Neural crest cell (in vitro differentiated cells): ENCODE measurements around the gene TPGS1. TPM values are rescaled to one million over a fixed set of nuclear protein-coding genes. Genes with fewer than 3 reads are reported as not detected.

Source experiments
- DNase-seq: peaks from one replicate; pipeline ENCODE4 v3.0.0; 2021; ENCODE audit warnings: low read depth, mixed read lengths, low spot score
- H3K27ac Mint-ChIP-seq: one replicate; pipeline ENCODE4 v1.8.0; 2021; ENCODE audit warnings: mild to moderate bottlenecking, mixed read lengths; ENCODE audit not compliant: unreplicated experiment
- H3K27me3 Mint-ChIP-seq: 2 replicates; pipeline ENCODE4 v1.8.0; 2021; ENCODE audit warnings: low read depth, mild to moderate bottlenecking, mixed read lengths
- H3K36me3 Mint-ChIP-seq: 2 replicates; pipeline ENCODE4 v1.8.0; 2021; ENCODE audit warnings: low read depth, mild to moderate bottlenecking, mixed read lengths
- H3K4me1 Mint-ChIP-seq: 2 replicates; pipeline ENCODE4 v1.8.0; 2021; ENCODE audit warnings: mixed read lengths
- H3K4me3 Mint-ChIP-seq: one replicate; pipeline ENCODE4 v1.8.0; 2021; ENCODE audit warnings: mild to moderate bottlenecking, mixed read lengths
- H3K9me3 Mint-ChIP-seq: 2 replicates; pipeline ENCODE4 v1.8.0; 2021; ENCODE audit warnings: mixed read lengths
- total RNA-seq: library from RNA; stranded (reverse); gene quantifications from 2 replicates; pipeline ENCODE4 v1.2.1, GENCODE V29; 2021
- TF ChIP-seq, protein P1 (sequence below): fragments of 200-600 bp; sonication (generic); conservative IDR thresholded peaks from 2 replicates; pipeline ENCODE4 v1.5.0; 2021; ENCODE audit warnings: antibody characterized with exemption, mild to moderate bottlenecking

Gene TPGS1
- total RNA-seq, 1 donor from 2014 or later = 22.3 TPM

DNA sequence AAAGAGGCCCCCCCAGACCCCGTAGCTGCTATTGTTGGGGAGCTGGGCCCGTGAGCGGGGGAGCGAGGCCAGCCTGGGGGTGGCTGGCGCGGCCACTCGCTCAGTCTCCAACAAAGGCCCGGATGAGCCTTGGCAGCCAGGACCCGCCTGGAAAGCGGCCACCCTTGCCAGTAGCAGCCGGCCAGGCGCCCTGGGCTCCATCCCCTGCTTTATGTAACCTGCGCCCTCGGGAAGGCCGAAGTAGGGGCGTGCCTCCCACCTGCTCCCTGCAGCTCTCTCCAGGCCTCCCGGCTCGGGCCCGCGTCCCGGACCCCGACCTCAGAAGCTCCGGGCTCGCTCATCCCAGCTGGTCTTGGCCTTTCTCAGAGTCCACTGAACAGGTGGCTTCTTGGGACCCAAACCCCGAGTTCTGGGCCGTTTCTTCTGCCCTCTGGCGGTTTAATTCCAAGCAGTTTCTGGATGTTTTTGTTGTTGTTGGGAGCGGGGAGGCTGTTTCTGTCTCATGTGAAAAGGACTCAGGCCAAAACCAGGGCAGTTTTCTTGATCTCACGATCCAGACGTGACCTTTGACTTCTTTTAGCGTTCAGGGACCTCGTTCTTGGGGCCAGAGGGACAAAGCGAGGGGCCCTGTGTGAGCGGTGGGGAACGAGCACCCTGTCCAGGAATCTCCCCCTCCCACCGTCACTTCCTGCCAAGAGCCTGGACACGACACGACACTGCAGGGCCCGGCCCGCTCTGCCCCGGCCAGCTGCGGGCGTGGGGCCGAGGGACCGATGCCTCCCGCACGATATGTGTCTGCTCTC lies 25.5 kb downstream of the TPGS1 start:
- Mint-ChIP-seq H3K36me3 (no peaks in the 10 kb centered on the region), H3K4me1 (peaks cover 10% of the 10 kb centered on the region), H3K4me3 (peak overlapping the region; percentile 91), H3K9me3 (no peaks in the 10 kb centered on the region), H3K27ac (peak overlapping the region; percentile 46), H3K27me3 (no peaks in the 10 kb centered on the region)
- DNase-seq = peak; percentile 57
- TF ChIP-seq, protein P1, sequence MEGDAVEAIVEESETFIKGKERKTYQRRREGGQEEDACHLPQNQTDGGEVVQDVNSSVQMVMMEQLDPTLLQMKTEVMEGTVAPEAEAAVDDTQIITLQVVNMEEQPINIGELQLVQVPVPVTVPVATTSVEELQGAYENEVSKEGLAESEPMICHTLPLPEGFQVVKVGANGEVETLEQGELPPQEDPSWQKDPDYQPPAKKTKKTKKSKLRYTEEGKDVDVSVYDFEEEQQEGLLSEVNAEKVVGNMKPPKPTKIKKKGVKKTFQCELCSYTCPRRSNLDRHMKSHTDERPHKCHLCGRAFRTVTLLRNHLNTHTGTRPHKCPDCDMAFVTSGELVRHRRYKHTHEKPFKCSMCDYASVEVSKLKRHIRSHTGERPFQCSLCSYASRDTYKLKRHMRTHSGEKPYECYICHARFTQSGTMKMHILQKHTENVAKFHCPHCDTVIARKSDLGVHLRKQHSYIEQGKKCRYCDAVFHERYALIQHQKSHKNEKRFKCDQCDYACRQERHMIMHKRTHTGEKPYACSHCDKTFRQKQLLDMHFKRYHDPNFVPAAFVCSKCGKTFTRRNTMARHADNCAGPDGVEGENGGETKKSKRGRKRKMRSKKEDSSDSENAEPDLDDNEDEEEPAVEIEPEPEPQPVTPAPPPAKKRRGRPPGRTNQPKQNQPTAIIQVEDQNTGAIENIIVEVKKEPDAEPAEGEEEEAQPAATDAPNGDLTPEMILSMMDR = peak; percentile 62

DNA sequence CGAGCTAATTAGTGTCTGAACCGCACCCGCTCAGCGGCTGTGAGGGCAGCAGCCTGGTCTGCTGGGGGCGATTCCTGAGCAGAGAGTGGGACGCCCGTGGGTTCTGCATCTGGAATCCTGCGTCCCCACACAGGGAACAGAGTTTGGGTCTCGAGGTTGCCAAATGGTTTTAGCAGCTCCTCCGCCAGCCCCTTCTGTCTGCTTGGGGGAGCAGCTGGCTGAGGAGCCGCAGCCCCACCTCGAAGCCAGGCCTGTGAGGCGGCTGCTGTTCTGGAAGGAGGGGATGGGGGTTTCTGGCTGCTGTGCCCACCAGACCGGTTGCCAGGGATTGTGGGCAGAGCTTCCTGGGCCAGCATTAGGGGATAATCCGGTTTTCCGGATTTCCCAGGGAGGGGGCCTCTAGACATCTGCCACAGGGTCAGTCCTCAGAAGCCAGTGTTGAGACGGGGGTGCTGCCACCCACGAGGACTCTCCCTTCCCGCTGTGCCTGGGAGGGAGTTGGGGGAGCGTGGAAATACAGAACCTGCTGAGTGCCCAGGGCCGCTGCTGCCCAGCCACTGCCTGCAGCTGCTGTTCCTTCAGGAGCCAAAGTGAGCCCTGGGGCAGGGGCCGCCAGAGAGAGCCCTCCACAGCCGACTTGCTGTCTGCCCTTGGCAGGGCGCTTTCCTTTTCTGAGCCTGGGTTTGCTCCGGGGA lies 26.2 kb downstream of the TPGS1 start:
- DNase-seq = no peak
- H3K27me3 Mint-ChIP-seq = no peaks in the 10 kb centered on the region
- peak overlapping the region; percentile 91 for H3K4me3 Mint-ChIP-seq
- TF ChIP-seq, protein P1 = no peak
- H3K36me3 Mint-ChIP-seq = no peaks in the 10 kb centered on the region
- no peaks in the 10 kb centered on the region for H3K9me3 Mint-ChIP-seq
- H3K4me1 Mint-ChIP-seq = peaks cover 6% of the 10 kb centered on the region
- no peak overlapping the region for H3K27ac Mint-ChIP-seq

- no peak overlapping the region for H3K27ac Mint-ChIP-seq
- H3K4me3 Mint-ChIP-seq = peak overlapping the region; percentile 47
- TF ChIP-seq, protein P1 = no peak
These were observed 26.8 kb downstream of the TPGS1 start for GRCh38 chr19:534088-534487.

GRCh38 chr19:535017-535835 lies 27.9 kb downstream of the TPGS1 start:
- Mint-ChIP-seq H3K4me1 (peaks cover 5% of the 10 kb centered on the region), H3K36me3 (no peaks in the 10 kb centered on the region), H3K9me3 (no peaks in the 10 kb centered on the region), H3K27ac (no peak overlapping the region), H3K4me3 (no peak overlapping the region), H3K27me3 (no peaks in the 10 kb centered on the region)
- DNase-seq = no peak
- TF ChIP-seq, protein P1 = no peak

More at GRCh38 chr19:534088-534487, 26.8 kb downstream of the TPGS1 start:
- Mint-ChIP-seq H3K4me1 (peaks cover 5% of the 10 kb centered on the region), H3K36me3 (no peaks in the 10 kb centered on the region), H3K9me3 (no peaks in the 10 kb centered on the region), H3K27me3 (no peaks in the 10 kb centered on the region)
- DNase-seq = no peak
